ENCODE data around the gene STAT2.

GRCh38 chr12:56337753-56338251 is 22.1 kb downstream of the STAT2 start:
- TF ChIP-seq FOXA1 (IDR thresholded peaks at IDR 0.05), result no peak
- no peak for TF ChIP-seq HDGF (IDR thresholded peaks at IDR 0.05; ENCODE audit: borderline replicate concordance)
- no peak for TF ChIP-seq BHLHE40 (IDR thresholded peaks at IDR 0.05; ENCODE audit: borderline replicate concordance)
- no peak for TF ChIP-seq SUZ12 (IDR thresholded peaks at IDR 0.05)
- no peak for TF ChIP-seq FOXM1 (IDR thresholded peaks at IDR 0.05; ENCODE audit: borderline replicate concordance)
- TF ChIP-seq LEF1 (IDR thresholded peaks at IDR 0.05; ENCODE audit: borderline replicate concordance), result no peak
- no peak for TF ChIP-seq ZNF384 (IDR thresholded peaks at IDR 0.05)
- TF ChIP-seq SP1 (IDR thresholded peaks at IDR 0.05), result no peak

All from HEK293T (cell line).